Ishikawa (cell line): ENCODE measurements around the gene GPC6.

Experiments
- EP300 ChIP-seq: IDR thresholded peaks from 2 replicates; pipeline ENCODE4 v1.6.1; 2012; ENCODE audit warnings: borderline replicate concordance
- RAD21 ChIP-seq: IDR thresholded peaks from 2 replicates; pipeline ENCODE4 v1.6.1; 2012; ENCODE audit warnings: low read depth
- REST ChIP-seq: IDR thresholded peaks from 2 replicates; pipeline ENCODE4 v1.6.1; 2012; ENCODE audit warnings: low read depth, mild to moderate bottlenecking
- USF1 ChIP-seq: IDR thresholded peaks from 2 replicates; pipeline ENCODE4 v1.6.1; 2012
- YY1 ChIP-seq: IDR thresholded peaks from 2 replicates; pipeline ENCODE4 v1.6.1; 2012; ENCODE audit warnings: low read depth

- TF ChIP-seq EP300 (no peak), USF1 (no peak), YY1 (no peak), RAD21 (no peak), REST (no peak)
Measured at GRCh38 chr13:94157705-94158218, 931.2 kb downstream of the GPC6 start.
